Neuron (in vitro differentiated cells): Measurements from ENCODE around the gene CMSS1.

Source experiments
- H2AFZ ChIP-seq: one replicate; pipeline ENCODE4 v1.6.1; 2013; ENCODE audit warnings: low read depth, mild to moderate bottlenecking, inconsistent platforms, low read length, moderate library complexity
- H3K27me3 ChIP-seq: one replicate; pipeline ENCODE4 v1.6.1; 2013; ENCODE audit warnings: low read length; ENCODE audit not compliant: insufficient read depth
- H3K36me3 ChIP-seq: one replicate; pipeline ENCODE4 v1.6.1; 2013; ENCODE audit warnings: low read length; ENCODE audit not compliant: insufficient read depth
- H3K4me1 ChIP-seq: one replicate; pipeline ENCODE4 v1.6.1; 2013; ENCODE audit warnings: low read length; ENCODE audit not compliant: insufficient read depth
- H3K4me3 ChIP-seq: 2 replicates; pipeline ENCODE4 v1.5.1; 2013; ENCODE audit warnings: mild to moderate bottlenecking, low read length, moderate library complexity
- H3K9me3 ChIP-seq: one replicate; pipeline ENCODE4 v1.6.1; 2013; ENCODE audit warnings: low read length

CMSS1 gene

DNA sequence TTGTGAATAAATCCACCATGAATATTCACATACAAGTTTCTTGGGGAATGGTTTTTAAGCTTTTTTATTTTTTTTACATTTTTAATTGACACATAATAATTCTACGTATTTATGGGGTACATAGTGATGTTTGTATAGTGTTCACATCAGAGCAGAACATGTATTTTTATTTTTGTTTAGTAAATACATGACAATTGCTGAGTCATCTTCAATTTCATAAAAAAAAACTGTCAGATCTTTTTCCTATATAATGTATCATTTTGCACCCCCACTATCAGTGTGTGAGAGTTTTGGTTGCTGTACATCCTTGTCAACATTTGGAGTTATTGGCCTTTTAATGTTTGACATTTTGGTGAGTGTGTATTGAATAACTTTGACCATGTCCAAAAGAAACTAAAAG is 336.5 kb downstream of the CMSS1 start:
- Histone ChIP-seq H3K27me3 (no peaks in the 10 kb centered on the region), H3K36me3 (no peaks in the 10 kb centered on the region), H3K4me3 (no peak overlapping the region), H2AFZ (no peak overlapping the region), H3K4me1 (no peaks in the 10 kb centered on the region), H3K9me3 (peaks cover 2% of the 10 kb centered on the region)

- H3K27me3 ChIP-seq, result no peaks in the 10 kb centered on the region
- H3K4me3 ChIP-seq, result no peak overlapping the region
- no peaks in the 10 kb centered on the region for H3K4me1 ChIP-seq
- no peak overlapping the region for H2AFZ ChIP-seq
- H3K9me3 ChIP-seq, result peaks cover 2% of the 10 kb centered on the region
- H3K36me3 ChIP-seq, result no peaks in the 10 kb centered on the region
Observed at GRCh38 chr3:100155128-100155527, 337.5 kb downstream of the CMSS1 start.

DNA sequence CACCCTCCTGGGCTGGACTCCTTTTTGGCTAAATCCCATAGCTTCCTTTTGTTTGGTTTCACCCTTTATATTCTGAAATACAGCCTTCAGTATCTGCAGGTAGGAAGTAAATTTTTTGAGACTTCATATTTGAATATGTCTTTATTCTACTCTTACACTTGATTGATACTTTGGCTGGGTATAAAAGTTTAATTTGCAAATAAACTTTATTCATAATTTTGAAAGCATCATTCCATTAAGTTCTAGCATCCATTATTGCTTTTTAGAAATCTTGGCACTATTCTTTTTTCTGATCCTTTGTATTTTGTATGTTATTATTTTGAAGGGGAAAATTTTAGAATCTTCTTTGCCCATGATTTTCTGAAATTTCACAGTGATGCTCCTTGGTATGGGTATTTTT is 337.9 kb downstream of the CMSS1 start:
- Histone ChIP-seq H2AFZ (no peak overlapping the region), H3K36me3 (no peaks in the 10 kb centered on the region), H3K9me3 (peaks cover 2% of the 10 kb centered on the region), H3K27me3 (no peaks in the 10 kb centered on the region), H3K4me3 (no peak overlapping the region), H3K4me1 (no peaks in the 10 kb centered on the region)

DNA sequence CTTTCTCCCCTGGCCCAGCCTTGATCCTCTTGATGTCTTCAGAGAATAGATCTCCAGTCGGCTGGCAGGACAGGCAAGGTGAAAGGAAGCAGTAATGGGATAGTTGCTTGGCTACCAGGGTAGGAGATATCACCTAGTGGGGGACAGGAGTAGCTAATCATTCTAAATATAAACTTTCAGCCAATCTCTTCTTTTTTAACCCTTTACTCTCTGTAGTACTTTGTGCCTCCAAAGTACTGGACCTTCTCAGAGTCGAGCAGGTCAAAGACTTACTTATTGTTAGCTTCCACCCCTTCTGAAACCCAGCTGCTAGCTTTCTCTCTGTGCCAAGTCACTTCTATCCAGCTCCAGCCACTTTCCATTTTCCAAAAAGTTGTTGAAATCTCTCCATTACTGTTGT is 340.0 kb downstream of the CMSS1 start:
- no peak overlapping the region for H2AFZ ChIP-seq
- no peaks in the 10 kb centered on the region for H3K4me1 ChIP-seq
- H3K36me3 ChIP-seq, result no peaks in the 10 kb centered on the region
- no peaks in the 10 kb centered on the region for H3K27me3 ChIP-seq
- H3K4me3 ChIP-seq, result no peak overlapping the region
- peaks cover 2% of the 10 kb centered on the region for H3K9me3 ChIP-seq

DNA sequence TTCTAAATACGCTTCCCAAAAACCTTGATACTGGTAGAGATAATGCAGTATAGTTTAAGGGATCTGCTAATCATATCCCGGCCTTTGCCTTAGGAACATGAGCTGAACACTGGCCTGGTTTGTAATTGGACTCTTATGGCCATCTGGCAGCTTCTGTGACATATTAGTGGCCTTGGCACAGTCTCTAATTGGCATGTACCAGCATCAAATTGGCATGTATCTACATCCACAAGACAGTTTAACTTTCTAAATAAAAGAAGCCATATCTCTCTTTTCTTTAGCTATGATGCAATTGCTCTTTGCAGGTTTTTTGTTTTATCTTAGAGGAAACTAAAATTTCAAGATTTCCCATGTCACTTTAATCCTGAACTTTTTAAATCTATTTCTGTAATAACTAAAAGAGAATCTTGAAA is 341.3 kb downstream of the CMSS1 start:
- H3K36me3 ChIP-seq, result no peaks in the 10 kb centered on the region
- no peak overlapping the region for H2AFZ ChIP-seq
- no peaks in the 10 kb centered on the region for H3K4me1 ChIP-seq
- no peaks in the 10 kb centered on the region for H3K27me3 ChIP-seq
- no peak overlapping the region for H3K4me3 ChIP-seq
- peaks cover 2% of the 10 kb centered on the region for H3K9me3 ChIP-seq

GRCh38 chr3:100159331-100160153 is 341.9 kb downstream of the CMSS1 start:
- Histone ChIP-seq H3K27me3 (no peaks in the 10 kb centered on the region), H3K36me3 (peaks cover 2% of the 10 kb centered on the region), H3K9me3 (peaks cover 2% of the 10 kb centered on the region), H2AFZ (no peak overlapping the region), H3K4me3 (no peak overlapping the region), H3K4me1 (no peaks in the 10 kb centered on the region)

DNA sequence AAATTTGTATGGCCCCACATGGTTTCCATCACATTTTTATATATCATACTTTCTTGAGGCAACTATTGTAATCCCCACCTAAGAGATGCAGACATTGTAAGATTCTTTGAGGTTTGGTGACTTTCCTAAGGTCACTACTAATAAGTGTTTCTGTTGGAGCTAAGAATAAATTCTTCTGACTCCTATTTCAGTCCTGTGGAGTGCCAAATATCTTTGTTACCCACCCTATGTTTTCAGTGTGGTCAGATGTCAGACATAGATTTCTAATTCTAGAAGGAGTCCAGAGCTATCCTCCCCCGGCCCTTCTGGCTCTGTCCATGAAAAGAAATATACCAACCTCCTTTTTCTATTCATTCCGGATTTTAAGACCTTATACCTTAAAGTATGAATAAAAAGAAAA is 342.9 kb downstream of the CMSS1 start:
- no peak overlapping the region for H3K4me3 ChIP-seq
- no peaks in the 10 kb centered on the region for H3K4me1 ChIP-seq
- no peak overlapping the region for H2AFZ ChIP-seq
- no peaks in the 10 kb centered on the region for H3K9me3 ChIP-seq
- no peaks in the 10 kb centered on the region for H3K27me3 ChIP-seq
- peaks cover 2% of the 10 kb centered on the region for H3K36me3 ChIP-seq

DNA sequence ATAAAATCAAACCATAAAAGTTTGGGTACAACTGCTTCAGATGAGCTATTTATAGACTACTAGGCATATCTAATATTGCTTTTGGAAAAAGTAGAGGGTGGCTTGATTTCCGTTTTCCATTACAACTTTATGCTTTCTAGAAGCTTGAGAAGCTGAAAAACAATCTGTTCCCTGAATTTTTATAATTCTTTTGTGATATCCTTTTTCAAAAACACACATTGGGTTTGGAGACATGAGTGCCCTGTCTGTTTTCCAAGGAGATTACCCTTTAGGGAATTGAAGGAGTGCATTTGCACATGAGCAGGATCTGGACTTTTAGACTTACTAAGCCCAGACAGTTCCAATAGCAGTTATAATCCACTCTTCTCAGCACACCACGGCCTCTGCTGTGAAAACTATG is 346.1 kb downstream of the CMSS1 start:
- Histone ChIP-seq H3K9me3 (no peaks in the 10 kb centered on the region), H3K36me3 (peaks cover 5% of the 10 kb centered on the region), H2AFZ (no peak overlapping the region), H3K27me3 (no peaks in the 10 kb centered on the region), H3K4me3 (no peak overlapping the region), H3K4me1 (no peaks in the 10 kb centered on the region)

- Histone ChIP-seq H2AFZ (no peak overlapping the region), H3K9me3 (no peaks in the 10 kb centered on the region), H3K36me3 (peaks cover 5% of the 10 kb centered on the region), H3K4me1 (no peaks in the 10 kb centered on the region), H3K27me3 (no peaks in the 10 kb centered on the region), H3K4me3 (no peak overlapping the region)
Observed at GRCh38 chr3:100164743-100165142, 347.1 kb downstream of the CMSS1 start.

- Histone ChIP-seq H3K27me3 (no peaks in the 10 kb centered on the region), H3K9me3 (no peaks in the 10 kb centered on the region), H3K4me1 (no peaks in the 10 kb centered on the region), H3K4me3 (no peak overlapping the region), H3K36me3 (peaks cover 5% of the 10 kb centered on the region), H2AFZ (no peak overlapping the region)
Observed at GRCh38 chr3:100165926-100166550, 348.4 kb downstream of the CMSS1 start.

- no peaks in the 10 kb centered on the region for H3K4me1 ChIP-seq
- no peaks in the 10 kb centered on the region for H3K27me3 ChIP-seq
- H3K4me3 ChIP-seq, result no peak overlapping the region
- no peaks in the 10 kb centered on the region for H3K9me3 ChIP-seq
- peaks cover 3% of the 10 kb centered on the region for H3K36me3 ChIP-seq
- H2AFZ ChIP-seq, result no peak overlapping the region
Observed at GRCh38 chr3:100169201-100169920, 351.7 kb downstream of the CMSS1 start.

DNA sequence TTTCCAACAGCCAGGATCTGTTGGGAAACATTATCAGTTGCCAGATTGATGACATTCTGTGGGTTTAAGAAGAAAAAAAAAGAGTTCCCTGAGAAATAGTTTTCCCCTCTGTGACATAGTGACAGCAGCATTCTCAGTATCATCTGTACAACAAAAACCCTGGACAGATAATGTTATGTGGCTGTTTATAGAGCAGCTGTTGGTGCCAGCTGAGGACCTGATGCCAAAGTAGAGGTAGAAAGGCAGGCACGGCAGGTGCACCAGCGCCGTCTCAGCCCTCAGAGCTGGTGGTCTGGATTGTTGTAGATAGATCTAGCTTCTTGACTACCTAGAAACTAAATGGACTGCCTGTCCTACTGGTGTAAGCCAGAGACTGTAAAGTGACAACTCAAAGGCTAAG is 352.8 kb downstream of the CMSS1 start:
- H2AFZ ChIP-seq, result no peak overlapping the region
- H3K9me3 ChIP-seq, result no peaks in the 10 kb centered on the region
- H3K36me3 ChIP-seq, result peaks cover 4% of the 10 kb centered on the region
- H3K4me3 ChIP-seq, result no peak overlapping the region
- no peaks in the 10 kb centered on the region for H3K27me3 ChIP-seq
- H3K4me1 ChIP-seq, result no peaks in the 10 kb centered on the region

GRCh38 chr3:100171211-100171914 is 353.7 kb downstream of the CMSS1 start:
- Histone ChIP-seq H3K4me1 (no peaks in the 10 kb centered on the region), H3K9me3 (no peaks in the 10 kb centered on the region), H3K4me3 (no peak overlapping the region), H3K36me3 (peaks cover 8% of the 10 kb centered on the region), H2AFZ (no peak overlapping the region), H3K27me3 (no peaks in the 10 kb centered on the region)
